ENCODE results near the gene JARID2. TPM values are rescaled to one million over a fixed set of nuclear protein-coding genes. Genes with fewer than 3 reads are reported as not detected.

The JARID2 gene
- polyA plus RNA-seq, 1 donor from 2014 or later, result 25.5 TPM

DNA sequence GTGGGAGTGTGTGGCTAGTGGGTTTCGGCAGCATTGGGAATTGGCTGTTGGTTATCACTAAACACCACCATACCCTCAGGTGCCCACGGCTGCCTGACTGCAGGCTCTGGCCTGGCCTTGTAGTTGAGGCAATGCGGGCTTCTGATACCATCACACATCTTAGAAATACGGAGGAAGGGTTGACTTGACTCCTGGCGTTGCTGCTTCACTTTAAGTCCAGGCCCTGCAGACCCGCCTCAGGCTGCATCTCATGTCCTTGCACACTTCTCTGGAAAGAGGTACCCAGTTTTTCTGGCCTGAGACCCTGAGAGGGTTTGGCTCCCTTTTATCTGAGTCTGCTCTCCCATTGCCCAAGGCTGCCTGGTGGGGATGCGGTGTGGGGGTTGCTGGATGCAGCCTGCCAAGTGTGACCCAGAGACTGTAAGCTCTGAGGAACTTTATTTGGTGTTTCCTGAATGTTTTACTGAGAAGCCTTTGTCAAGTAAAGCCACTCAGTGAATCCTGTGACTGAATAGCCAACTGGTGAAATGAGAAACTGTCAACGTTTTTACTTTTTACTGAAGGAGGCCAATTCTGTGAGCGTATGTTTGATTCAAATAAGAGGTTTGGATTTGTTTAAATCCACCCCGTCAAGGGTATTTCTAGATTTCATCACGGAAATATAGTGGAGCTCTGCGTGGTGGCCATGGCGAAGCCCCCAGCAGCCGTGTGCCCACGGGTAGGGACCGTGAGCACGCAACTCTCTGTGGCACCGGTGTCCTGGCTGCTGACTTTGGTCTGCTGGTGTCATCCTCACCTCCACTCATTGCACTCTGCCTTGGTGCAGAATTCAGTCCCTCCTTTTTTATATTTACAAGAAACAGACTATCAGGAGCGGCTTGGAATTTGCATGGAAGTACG is 256.8 kb downstream of the JARID2 start:
- H3K4me3 ChIP-seq (ENCODE audit: low read length), result no peak overlapping the region
- no peak overlapping the region for H3K4me2 ChIP-seq (ENCODE audit: low read length)
- H3K9ac ChIP-seq (ENCODE audit: low read length), result no peak overlapping the region
- no peaks in the 10 kb centered on the region for H4K20me1 ChIP-seq (ENCODE audit: insufficient read depth)
- no peak overlapping the region for H2AFZ ChIP-seq (ENCODE audit: low read depth, low read length)
- H3K9me2 ChIP-seq (ENCODE audit: insufficient read depth, low read length), result no peaks in the 10 kb centered on the region
- H3K79me2 ChIP-seq (replicated peaks; ENCODE audit: insufficient read depth, low read length), result no peaks in the 10 kb centered on the region
- H3K27me3 ChIP-seq (ENCODE audit: insufficient read depth, low read depth, low read length), result no peaks in the 10 kb centered on the region
- H3K36me3 ChIP-seq (ENCODE audit: insufficient read depth, low read length), result no peaks in the 10 kb centered on the region
- H3K27ac ChIP-seq (ENCODE audit: low read length), result no peak overlapping the region
- no peaks in the 10 kb centered on the region for H3K9me3 ChIP-seq (ENCODE audit: low read length)
- no peaks in the 10 kb centered on the region for H3F3A ChIP-seq (ENCODE audit: insufficient read depth, low read length, poor library complexity, severe bottlenecking)
- TF ChIP-seq EP300 (conservative IDR thresholded peaks at IDR 0.05; ENCODE audit: poor library complexity, severe bottlenecking) (no peak), TAF1 (IDR thresholded peaks at IDR 0.05; ENCODE audit: low read depth) (no peak), SMC3 (conservative IDR thresholded peaks at IDR 0.05; ENCODE audit: poor library complexity) (no peak), POLR2AphosphoS5 (IDR thresholded peaks at IDR 0.05) (no peak), RAD21 (conservative IDR thresholded peaks at IDR 0.05) (no peak), MXI1 (conservative IDR thresholded peaks at IDR 0.05; ENCODE audit: poor library complexity, severe bottlenecking) (no peak), EZH2 (IDR thresholded peaks at IDR 0.05; ENCODE audit: borderline replicate concordance, insufficient read depth, low read length, poor library complexity, severe bottlenecking) (no peak)
- TF ChIP-seq, protein P1, sequence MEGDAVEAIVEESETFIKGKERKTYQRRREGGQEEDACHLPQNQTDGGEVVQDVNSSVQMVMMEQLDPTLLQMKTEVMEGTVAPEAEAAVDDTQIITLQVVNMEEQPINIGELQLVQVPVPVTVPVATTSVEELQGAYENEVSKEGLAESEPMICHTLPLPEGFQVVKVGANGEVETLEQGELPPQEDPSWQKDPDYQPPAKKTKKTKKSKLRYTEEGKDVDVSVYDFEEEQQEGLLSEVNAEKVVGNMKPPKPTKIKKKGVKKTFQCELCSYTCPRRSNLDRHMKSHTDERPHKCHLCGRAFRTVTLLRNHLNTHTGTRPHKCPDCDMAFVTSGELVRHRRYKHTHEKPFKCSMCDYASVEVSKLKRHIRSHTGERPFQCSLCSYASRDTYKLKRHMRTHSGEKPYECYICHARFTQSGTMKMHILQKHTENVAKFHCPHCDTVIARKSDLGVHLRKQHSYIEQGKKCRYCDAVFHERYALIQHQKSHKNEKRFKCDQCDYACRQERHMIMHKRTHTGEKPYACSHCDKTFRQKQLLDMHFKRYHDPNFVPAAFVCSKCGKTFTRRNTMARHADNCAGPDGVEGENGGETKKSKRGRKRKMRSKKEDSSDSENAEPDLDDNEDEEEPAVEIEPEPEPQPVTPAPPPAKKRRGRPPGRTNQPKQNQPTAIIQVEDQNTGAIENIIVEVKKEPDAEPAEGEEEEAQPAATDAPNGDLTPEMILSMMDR (IDR thresholded peaks at IDR 0.05; ENCODE audit: poor library complexity, severe bottlenecking), result no peak
- TF ChIP-seq, protein P2, sequence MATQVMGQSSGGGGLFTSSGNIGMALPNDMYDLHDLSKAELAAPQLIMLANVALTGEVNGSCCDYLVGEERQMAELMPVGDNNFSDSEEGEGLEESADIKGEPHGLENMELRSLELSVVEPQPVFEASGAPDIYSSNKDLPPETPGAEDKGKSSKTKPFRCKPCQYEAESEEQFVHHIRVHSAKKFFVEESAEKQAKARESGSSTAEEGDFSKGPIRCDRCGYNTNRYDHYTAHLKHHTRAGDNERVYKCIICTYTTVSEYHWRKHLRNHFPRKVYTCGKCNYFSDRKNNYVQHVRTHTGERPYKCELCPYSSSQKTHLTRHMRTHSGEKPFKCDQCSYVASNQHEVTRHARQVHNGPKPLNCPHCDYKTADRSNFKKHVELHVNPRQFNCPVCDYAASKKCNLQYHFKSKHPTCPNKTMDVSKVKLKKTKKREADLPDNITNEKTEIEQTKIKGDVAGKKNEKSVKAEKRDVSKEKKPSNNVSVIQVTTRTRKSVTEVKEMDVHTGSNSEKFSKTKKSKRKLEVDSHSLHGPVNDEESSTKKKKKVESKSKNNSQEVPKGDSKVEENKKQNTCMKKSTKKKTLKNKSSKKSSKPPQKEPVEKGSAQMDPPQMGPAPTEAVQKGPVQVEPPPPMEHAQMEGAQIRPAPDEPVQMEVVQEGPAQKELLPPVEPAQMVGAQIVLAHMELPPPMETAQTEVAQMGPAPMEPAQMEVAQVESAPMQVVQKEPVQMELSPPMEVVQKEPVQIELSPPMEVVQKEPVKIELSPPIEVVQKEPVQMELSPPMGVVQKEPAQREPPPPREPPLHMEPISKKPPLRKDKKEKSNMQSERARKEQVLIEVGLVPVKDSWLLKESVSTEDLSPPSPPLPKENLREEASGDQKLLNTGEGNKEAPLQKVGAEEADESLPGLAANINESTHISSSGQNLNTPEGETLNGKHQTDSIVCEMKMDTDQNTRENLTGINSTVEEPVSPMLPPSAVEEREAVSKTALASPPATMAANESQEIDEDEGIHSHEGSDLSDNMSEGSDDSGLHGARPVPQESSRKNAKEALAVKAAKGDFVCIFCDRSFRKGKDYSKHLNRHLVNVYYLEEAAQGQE (IDR thresholded peaks at IDR 0.05; ENCODE audit: borderline replicate concordance), result no peak

DNA sequence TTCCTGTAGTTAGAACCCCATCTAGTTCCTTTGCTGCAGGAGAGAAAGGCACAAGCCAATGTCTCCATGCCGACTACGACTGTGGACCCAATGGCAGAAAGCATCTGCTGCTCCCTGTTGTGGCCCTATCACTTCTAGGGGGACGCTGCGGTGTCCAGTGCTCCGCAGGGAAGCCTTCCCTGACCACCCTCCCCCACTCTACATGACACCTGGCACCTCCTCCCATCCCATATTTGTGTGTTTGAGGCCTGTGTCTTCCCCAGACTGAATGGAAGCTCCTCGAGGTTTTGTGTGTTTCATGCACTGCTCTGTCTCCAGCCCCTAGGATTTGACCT is 257.4 kb downstream of the JARID2 start:
- no peaks in the 10 kb centered on the region for H3K9me2 ChIP-seq (ENCODE audit: insufficient read depth, low read length)
- no peak overlapping the region for H3K9ac ChIP-seq (ENCODE audit: low read length)
- H3K27ac ChIP-seq (ENCODE audit: low read length), result no peak overlapping the region
- TF ChIP-seq, protein P2 (IDR thresholded peaks at IDR 0.05; ENCODE audit: borderline replicate concordance), result no peak
- no peak for TF ChIP-seq EP300 (conservative IDR thresholded peaks at IDR 0.05; ENCODE audit: poor library complexity, severe bottlenecking)
- TF ChIP-seq, protein P1 (IDR thresholded peaks at IDR 0.05; ENCODE audit: poor library complexity, severe bottlenecking), result no peak
- TF ChIP-seq SMC3 (conservative IDR thresholded peaks at IDR 0.05; ENCODE audit: poor library complexity), result no peak
- H2AFZ ChIP-seq (ENCODE audit: low read depth, low read length), result no peak overlapping the region
- H3K4me2 ChIP-seq (ENCODE audit: low read length), result no peak overlapping the region
- no peaks in the 10 kb centered on the region for H3K9me3 ChIP-seq (ENCODE audit: low read length)
- no peaks in the 10 kb centered on the region for H3F3A ChIP-seq (ENCODE audit: insufficient read depth, low read length, poor library complexity, severe bottlenecking)
- H3K27me3 ChIP-seq (ENCODE audit: insufficient read depth, low read depth, low read length), result no peaks in the 10 kb centered on the region
- no peaks in the 10 kb centered on the region for H4K20me1 ChIP-seq (ENCODE audit: insufficient read depth)
- no peaks in the 10 kb centered on the region for H3K36me3 ChIP-seq (ENCODE audit: insufficient read depth, low read length)
- H3K79me2 ChIP-seq (replicated peaks; ENCODE audit: insufficient read depth, low read length), result no peaks in the 10 kb centered on the region
- H3K4me3 ChIP-seq (ENCODE audit: low read length), result no peak overlapping the region
